ENCODE data around the gene RAB5A.

- TF ChIP-seq CTCF (IDR thresholded peaks at IDR 0.05; ENCODE audit: low read length): no peak
- no peak for TF ChIP-seq EZH2 (IDR thresholded peaks at IDR 0.05; ENCODE audit: borderline replicate concordance, low read length)
Measured at GRCh38 chr3:20023623-20024405, 76.9 kb downstream of the RAB5A start.

Measured in OCI-LY1 (cell line).